Psoas muscle (tissue), 8 donors: ENCODE results near the gene MAP3K19. TPM values are rescaled to one million over a fixed set of nuclear protein-coding genes. Genes with fewer than 3 reads are reported as not detected.

Experiments
- ATAC-seq, 4 donors: fragments of 200-7000 bp; cut with Tn5 transposase; one replicate each; pipeline ENCODE4 v1.9.1; 2020; ENCODE audit warnings: moderate library complexity in 3 of 4, mild to moderate bottlenecking in 2 of 4
- DNase-seq, 2 donors: peaks; one replicate each; pipeline ENCODE4 v3.0.0-alpha.2; 2020
- H3K27ac ChIP-seq: fragments of 200-600 bp; one replicate; pipeline ENCODE4 v1.8.0; 2022
- H3K27me3 ChIP-seq, 3 donors: fragments of 200-600 bp in 1 of 3; one replicate each; pipeline versions ENCODE4 v1.6.1 to v1.8.0; 2013 to 2022; ENCODE audit warnings: low read length in 2 of 3, mild to moderate bottlenecking in 2 of 3, moderate library complexity in 1 of 3; ENCODE audit not compliant: insufficient read depth in 3 of 3
- H3K36me3 ChIP-seq, 2 donors: fragments of 200-600 bp in 1 of 2; one replicate each; pipeline versions ENCODE4 v1.6.1 to v1.8.0; 2013 to 2022; ENCODE audit warnings: low read depth in 1 of 2, mild to moderate bottlenecking in 1 of 2, moderate library complexity in 1 of 2; ENCODE audit not compliant: insufficient read depth in 1 of 2
- H3K4me1 ChIP-seq: fragments of 200-600 bp; one replicate; pipeline ENCODE4 v1.8.0; 2022
- H3K4me3 ChIP-seq: fragments of 200-600 bp; one replicate; pipeline ENCODE4 v1.8.0; 2022; ENCODE audit warnings: mild to moderate bottlenecking
- H3K9me3 ChIP-seq: fragments of 200-600 bp; one replicate; pipeline ENCODE4 v1.8.0; 2022
- WGBS, 3 donors: extraction: QIAGEN DNeasy Blood & Tissue Kit; methylation state at CpG; one replicate each; pipeline versions ENCODE4 v1.1.6 to v1.1.7; 2013; 5-methylcytosine and 5-hydroxymethylcytosine counted together
- intact Hi-C, 2 donors: fragments of 100-400 bp; cut with DNase I; formaldehyde crosslinking; loops; one replicate each; pipeline versions ENCODE4 v1.11.0 to v1.14.2; 2022
- polyA plus RNA-seq, 3 donors: library from polyadenylated mRNA; stranded (reverse); fragments of 200-250 nt; gene quantifications; one replicate each; pipeline ENCODE4 v1.2.3, GENCODE V29; 2013
- total RNA-seq, 4 donors: library from RNA; stranded (reverse); fragmentation: NEBNext Ultra II Directional in 2 of 4; extraction: Animal tissue kit (Norgen Biotek cat#: 25700) in 2 of 4; gene quantifications; one replicate each; pipeline versions ENCODE4 v1.2.1 to v1.2.4, GENCODE V29; 2021 to 2023
- TF ChIP-seq, protein P1 (sequence below): fragments of 200-600 bp; IDR thresholded peaks from one replicate; pipeline ENCODE4 v1.8.0; 2022; ENCODE audit warnings: antibody characterized with exemption
- donor health status: healthy with polysubstance abuse.
- donor health status: DM: no; HTN: no; CAD: no; lungs with moderate emphysema.
- donor health status: Bipolar disorder and iron deficiency.
- donor health status: healthy.
- donor health status: DM: yes; HTN: yes; CAD: no.
- donor health status: DM: no; HTN: no; CAD: no.
- donor health status: DM: no; HTN: no; CAD: no.
- donor health status: DM: yes; HTN: yes; CAD: no.

Gene MAP3K19
- total and polyA plus RNA-seq, 7 donors = not detected

DNA sequence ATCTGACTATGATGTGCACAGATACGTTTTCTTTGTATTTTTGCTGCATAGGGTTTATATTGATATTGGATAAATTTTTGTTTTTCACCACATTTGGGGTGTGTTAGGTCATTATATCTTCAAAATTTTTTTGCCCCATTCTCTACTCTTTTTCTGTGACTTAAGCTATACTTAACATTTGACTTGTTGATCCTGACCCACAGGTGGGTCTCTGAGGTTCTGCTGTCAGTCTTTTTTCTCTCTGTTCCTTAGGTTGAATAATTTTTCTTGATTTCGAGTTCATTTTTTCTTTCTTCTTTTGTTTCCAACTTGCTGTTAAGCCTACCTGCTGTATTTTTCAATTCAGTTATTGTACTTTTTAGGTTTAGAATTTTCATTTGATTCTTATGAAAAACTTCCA is 16.9 kb upstream of the MAP3K19 start:
- WGBS, 3 donors = 89 to 95% (median 93%) methylated on average over 2 of the region's 2 CpGs
- DNase-seq = no peak
- peaks cover 16% of the 10 kb centered on the region for H3K4me1 ChIP-seq

DNA sequence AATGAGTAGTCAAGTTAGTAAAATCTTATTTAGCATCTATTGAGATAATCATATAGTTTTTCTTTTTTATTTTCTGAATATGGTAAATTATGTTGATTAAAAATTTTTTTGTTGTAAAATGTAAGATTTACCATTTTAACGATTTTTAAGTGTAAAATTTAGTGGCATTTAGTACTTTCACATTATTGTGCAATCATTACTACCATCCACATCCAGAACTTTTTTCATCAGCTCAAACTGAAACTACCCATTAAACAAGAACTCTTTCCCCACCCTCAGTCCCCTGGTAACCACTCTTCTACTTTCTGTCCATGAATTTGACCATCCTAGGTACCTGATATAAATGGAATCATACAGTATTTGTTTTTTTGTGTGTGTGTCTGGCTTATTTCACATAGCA is 16.0 kb upstream of the MAP3K19 start:
- peaks cover 16% of the 10 kb centered on the region for H3K4me1 ChIP-seq
- WGBS, 3 donors = 74 to 91% (median 77%) methylated on average over 1 of the region's 1 CpG
- TF ChIP-seq, protein P1, sequence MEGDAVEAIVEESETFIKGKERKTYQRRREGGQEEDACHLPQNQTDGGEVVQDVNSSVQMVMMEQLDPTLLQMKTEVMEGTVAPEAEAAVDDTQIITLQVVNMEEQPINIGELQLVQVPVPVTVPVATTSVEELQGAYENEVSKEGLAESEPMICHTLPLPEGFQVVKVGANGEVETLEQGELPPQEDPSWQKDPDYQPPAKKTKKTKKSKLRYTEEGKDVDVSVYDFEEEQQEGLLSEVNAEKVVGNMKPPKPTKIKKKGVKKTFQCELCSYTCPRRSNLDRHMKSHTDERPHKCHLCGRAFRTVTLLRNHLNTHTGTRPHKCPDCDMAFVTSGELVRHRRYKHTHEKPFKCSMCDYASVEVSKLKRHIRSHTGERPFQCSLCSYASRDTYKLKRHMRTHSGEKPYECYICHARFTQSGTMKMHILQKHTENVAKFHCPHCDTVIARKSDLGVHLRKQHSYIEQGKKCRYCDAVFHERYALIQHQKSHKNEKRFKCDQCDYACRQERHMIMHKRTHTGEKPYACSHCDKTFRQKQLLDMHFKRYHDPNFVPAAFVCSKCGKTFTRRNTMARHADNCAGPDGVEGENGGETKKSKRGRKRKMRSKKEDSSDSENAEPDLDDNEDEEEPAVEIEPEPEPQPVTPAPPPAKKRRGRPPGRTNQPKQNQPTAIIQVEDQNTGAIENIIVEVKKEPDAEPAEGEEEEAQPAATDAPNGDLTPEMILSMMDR = no peak
- DNase-seq (no peak), ATAC-seq (no peak)
- no peaks in the 10 kb centered on the region for H3K27me3 ChIP-seq
- H3K4me3 ChIP-seq = no peak overlapping the region
- intact Hi-C loops = no loop called here
- H3K36me3 ChIP-seq = peaks cover 0 to 23% of the 10 kb centered on the region in 2 donors
- no peak overlapping the region for H3K27ac ChIP-seq
- H3K9me3 ChIP-seq = no peaks in the 10 kb centered on the region

More for the DNA sequence above, 16.9 kb upstream of the MAP3K19 start:
- Histone ChIP-seq H3K9me3 (no peaks in the 10 kb centered on the region), H3K27ac (no peak overlapping the region), H3K4me3 (no peak overlapping the region), H3K36me3 (peaks cover 0 to 23% of the 10 kb centered on the region in 2 donors), H3K27me3 (no peaks in the 10 kb centered on the region)
- TF ChIP-seq, protein P1 = no peak
- no peak for ATAC-seq
- intact Hi-C loops = no loop called here

DNA sequence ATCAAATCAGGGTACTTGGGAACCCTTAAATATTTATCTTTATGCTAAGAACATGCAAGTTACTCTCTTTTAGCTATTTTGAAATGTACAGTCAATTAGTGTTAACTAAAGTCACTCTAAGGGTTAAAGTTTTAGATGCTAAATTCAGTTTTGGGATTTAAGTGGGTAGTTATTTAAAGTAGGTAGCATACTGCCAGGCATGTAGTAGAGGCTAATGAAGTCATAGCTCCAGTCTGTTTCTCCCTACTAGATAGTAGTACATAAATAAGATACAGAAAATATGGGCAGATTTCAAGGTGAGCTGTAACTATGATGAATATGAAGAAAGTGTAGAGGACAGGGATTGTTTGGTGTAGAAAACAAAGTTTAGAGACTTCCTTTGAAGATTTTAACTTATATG is 12.3 kb upstream of the MAP3K19 start:
- no peak overlapping the region for H3K4me3 ChIP-seq
- intact Hi-C loops = no loop called here
- TF ChIP-seq, protein P1 = no peak
- H3K9me3 ChIP-seq = no peaks in the 10 kb centered on the region
- no peak overlapping the region for H3K27ac ChIP-seq
- ATAC-seq (no peak), DNase-seq (no peak)
- peaks cover 0 to 27% of the 10 kb centered on the region in 2 donors for H3K36me3 ChIP-seq
- H3K4me1 ChIP-seq = peaks cover 30% of the 10 kb centered on the region
- no peaks in the 10 kb centered on the region for H3K27me3 ChIP-seq

DNA sequence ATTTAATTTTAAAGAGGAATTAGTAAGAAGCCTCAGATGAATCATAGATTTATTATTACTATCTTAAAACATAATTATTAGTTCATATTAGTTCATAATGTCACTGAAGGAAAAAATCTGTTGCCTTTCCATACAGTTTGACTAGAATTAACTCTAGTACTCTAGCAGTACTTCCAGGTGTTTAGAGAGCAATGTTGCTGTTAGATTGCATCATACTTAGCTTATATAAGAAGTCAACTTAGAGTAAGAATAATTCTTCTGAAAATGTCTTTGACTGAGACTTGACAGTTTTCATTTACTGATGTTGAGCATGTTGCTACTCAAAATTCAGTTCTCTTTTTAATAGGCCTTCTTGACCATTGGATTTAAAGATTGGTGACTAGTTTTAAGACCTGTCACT is 9.5 kb upstream of the MAP3K19 start:
- intact Hi-C loops = no loop called here
- Histone ChIP-seq H3K27ac (no peak overlapping the region), H3K27me3 (no peaks in the 10 kb centered on the region), H3K4me3 (no peak overlapping the region), H3K4me1 (peaks cover 43% of the 10 kb centered on the region), H3K9me3 (no peaks in the 10 kb centered on the region), H3K36me3 (peaks cover 0 to 21% of the 10 kb centered on the region in 2 donors)
- DNase-seq (no peak), ATAC-seq (no peak)
- TF ChIP-seq, protein P1 = no peak

DNA sequence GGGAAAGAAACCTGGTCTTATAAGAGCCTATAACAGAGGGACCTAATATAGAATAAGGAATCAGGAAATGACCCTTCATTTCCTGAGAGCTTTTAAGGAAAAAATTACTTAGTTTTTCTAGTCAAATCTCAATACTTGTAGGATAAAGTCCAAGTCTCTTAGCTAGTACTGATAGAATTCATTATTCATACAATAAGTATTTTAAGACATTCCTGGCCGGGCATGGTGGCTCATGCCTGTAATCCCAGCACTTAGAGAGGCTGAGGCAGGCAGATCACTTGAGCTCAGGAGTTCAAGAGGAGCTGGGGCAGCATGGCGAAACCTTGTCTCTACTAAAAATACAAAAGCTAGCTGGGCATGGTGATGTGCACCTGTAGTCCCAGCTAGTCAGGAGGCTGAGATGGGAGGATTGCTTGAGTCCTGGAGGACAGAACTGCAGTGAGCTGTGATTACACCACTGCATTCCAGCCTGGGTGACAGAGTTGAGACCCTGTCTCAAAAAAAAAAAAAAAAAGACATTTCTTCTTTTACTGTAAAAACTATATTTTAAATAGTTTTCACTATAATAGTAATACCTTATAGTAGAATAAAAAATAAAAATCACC is 8.0 kb upstream of the MAP3K19 start:
- 48 to 73% (median 66%) methylated on average over 2 of the region's 2 CpGs for WGBS, 3 donors
- intact Hi-C loops = no loop called here
- peaks cover 0 to 6% of the 10 kb centered on the region in 2 donors for H3K36me3 ChIP-seq
- H3K4me3 ChIP-seq = no peak overlapping the region
- no peaks in the 10 kb centered on the region for H3K9me3 ChIP-seq
- peak overlapping the region; percentile 34 for H3K27ac ChIP-seq
- ATAC-seq = peak in 1 of 4 donors; percentile 23
- no peak for DNase-seq
- H3K4me1 ChIP-seq = peaks cover 45% of the 10 kb centered on the region
- TF ChIP-seq, protein P1 = no peak
- no peaks in the 10 kb centered on the region for H3K27me3 ChIP-seq
